ENCODE results near the gene LAPTM5. TPM values are rescaled to one million over a fixed set of nuclear protein-coding genes. Genes with fewer than 3 reads are reported as not detected.

Gene LAPTM5
- total RNA-seq, 4 donors from 2014 or later: 25.3 to 97.3 (median 46.4) TPM

DNA sequence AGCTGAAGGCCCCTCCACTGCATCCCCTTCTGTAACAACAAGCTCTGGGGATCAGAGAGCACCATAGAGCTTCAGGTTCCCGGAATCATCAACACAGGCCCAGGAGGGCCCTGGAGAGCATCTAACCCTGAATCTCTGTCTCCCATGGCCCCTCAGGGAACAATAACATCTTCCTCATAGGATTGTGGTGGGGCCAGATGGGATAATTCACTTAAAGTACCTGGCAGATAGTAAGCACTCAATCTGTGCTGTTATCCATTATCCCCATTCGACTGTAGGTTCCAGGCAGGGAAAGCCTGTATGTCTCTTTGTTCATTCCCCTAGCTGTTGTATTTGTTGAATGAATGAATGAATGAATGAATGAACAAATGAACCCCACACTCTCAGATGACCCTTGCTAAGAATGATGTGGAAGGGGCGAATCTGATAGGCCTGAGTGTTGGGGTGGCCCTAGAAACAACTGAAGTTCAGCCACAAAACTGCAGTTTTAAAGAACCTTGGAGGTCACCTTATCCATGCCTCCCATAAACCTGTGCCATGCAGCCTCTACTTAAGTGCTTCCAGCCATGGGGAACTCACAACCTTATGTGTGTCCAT lies 14.5 kb downstream of the LAPTM5 start:
- Histone ChIP-seq H3K36me3 (no peaks in the 10 kb centered on the region), H3K9me3 (no peaks in the 10 kb centered on the region), H3K4me1 (no peaks in the 10 kb centered on the region), H3K27me3 (no peaks in the 10 kb centered on the region), H3K4me3 (replicated peaks in 1 of 3) (no peak overlapping the region), H3K27ac (peak overlapping the region in 1 of 3 donors; percentile 28)
- intact Hi-C loops (cut with DNase I): no loop called here
- DNase-seq: no peak
- WGBS, 2 donors: 89 to 95% methylated on average over 3 of the region's 3 CpGs
- TF ChIP-seq, protein P1, sequence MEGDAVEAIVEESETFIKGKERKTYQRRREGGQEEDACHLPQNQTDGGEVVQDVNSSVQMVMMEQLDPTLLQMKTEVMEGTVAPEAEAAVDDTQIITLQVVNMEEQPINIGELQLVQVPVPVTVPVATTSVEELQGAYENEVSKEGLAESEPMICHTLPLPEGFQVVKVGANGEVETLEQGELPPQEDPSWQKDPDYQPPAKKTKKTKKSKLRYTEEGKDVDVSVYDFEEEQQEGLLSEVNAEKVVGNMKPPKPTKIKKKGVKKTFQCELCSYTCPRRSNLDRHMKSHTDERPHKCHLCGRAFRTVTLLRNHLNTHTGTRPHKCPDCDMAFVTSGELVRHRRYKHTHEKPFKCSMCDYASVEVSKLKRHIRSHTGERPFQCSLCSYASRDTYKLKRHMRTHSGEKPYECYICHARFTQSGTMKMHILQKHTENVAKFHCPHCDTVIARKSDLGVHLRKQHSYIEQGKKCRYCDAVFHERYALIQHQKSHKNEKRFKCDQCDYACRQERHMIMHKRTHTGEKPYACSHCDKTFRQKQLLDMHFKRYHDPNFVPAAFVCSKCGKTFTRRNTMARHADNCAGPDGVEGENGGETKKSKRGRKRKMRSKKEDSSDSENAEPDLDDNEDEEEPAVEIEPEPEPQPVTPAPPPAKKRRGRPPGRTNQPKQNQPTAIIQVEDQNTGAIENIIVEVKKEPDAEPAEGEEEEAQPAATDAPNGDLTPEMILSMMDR (IDR thresholded peaks at IDR 0.05): no peak
- no peak for TF ChIP-seq POLR2A (IDR thresholded peaks at IDR 0.05)

DNA sequence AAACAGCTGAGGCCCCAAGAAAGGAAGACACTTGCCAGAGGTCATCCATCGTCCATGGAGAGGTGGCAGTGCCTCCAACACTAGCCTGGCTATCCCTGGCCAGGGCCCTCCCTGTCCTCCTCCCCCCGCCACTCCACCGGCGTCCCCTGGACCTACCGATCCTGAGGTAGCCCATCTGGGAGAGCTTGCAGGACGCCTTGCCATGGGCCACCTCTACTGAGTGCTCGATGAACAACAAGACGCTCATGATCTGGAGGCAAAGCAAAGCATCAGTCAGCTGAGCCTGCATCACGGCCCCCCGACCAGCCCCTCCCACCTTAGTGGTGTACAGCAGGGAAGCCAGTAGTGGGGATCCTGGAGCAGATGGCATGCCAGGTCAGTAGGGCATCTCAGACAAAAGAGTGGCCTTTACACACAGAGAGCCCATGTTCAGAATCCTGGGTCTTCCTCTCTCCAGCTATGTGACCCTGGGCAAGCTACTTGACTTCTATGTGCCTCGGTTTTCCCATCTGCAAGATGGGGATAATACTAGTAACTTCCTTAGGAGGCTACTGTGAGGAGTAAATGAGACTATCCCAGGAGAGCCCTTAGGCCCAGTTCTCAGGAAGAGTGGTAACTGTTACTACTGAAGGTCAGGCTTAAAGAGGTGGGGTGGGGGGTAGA lies 15.1 kb downstream of the LAPTM5 start:
- Histone ChIP-seq H3K27me3 (no peaks in the 10 kb centered on the region), H3K36me3 (no peaks in the 10 kb centered on the region), H3K4me1 (no peaks in the 10 kb centered on the region), H3K4me3 (replicated peaks in 1 of 3) (no peak overlapping the region), H3K27ac (no peak overlapping the region), H3K9me3 (no peaks in the 10 kb centered on the region)
- 90 to 91% methylated on average over 10 to 11 of the region's 11 CpGs for WGBS, 2 donors
- intact Hi-C loops (cut with DNase I): no loop called here
- no peak for TF ChIP-seq POLR2A (IDR thresholded peaks at IDR 0.05)
- TF ChIP-seq, protein P1 (IDR thresholded peaks at IDR 0.05): no peak
- DNase-seq: no peak

DNA sequence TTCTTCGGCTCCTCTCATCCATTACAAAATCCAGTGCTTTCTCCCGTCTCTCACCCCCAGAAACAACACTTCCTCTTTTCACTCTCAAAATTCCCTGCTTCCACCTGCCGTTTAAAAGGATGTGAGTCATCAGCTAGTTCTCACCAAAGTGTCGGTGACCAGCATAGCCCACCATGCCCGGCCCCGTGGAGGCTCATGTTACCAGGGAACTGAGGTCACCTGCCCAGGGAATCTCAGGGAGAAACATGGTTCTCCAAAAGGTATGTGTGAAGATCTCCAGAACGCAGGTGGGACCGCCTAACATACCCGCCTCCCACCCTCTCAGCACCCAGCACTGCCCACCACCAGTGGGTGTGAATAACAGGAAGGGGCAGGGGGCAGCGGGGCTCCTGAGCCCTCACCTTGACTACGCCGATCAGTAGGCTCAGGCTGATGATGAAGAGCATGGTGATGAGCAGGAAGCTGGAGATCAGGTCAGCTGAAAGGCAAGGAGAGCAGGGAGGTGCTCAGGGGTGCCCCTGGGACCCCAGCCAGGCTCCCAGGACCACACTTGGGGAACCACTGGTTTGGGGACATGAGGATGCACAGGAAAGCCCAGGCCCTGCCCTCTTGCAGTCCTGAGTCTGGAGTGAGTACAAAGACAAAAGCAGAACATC lies 16.2 kb downstream of the LAPTM5 start:
- H3K27ac ChIP-seq: no peak overlapping the region
- H3K36me3 ChIP-seq: no peaks in the 10 kb centered on the region

DNA sequence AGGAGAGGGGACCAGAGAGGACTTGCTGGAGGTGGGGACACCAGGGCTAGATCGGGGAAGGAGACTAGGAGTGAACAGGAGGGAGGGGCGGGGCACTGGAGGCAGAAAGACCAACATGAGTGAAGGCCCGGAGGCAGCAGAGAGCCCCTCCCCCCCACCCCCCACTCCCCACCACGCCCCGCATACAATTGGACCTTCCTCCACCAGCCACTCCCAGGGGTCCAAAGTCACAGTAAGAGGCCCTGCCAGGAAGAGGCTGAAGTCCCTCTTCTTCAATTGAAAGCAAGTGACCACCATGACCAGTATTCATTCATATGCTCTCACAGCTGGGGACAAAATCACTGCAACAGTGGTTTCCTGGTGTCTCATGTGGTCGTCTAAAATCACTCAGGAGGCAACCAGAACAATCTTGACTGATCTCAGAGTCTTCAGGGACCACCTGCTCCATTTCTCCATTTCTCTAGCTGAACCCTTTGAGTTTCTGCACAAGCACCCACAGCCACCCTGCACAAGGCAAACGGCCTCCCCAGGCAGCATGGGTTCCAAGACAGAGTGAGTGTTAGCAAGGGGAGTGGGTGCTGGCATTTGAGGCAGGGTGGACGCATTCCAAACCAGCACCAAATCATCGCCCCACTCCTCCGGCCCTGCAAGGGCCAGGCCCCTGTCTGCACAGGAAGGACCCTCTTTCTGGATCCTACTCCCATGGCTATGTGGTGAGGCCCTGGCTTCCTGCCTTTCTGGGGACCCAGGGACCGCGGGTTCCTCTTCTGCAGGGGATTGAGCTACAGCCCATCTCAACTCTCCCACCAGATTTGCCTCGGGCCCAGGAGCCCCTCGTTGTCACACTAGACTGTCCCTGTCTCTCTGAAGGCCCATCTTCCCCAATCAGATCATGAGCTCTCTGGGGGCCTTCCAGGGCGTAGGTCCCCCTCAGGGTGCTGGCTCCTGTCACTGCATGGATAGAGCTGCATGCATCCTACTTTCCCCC lies 17.0 kb downstream of the LAPTM5 start:
- TF ChIP-seq, protein P1 (IDR thresholded peaks at IDR 0.05): no peak
- no peak for TF ChIP-seq POLR2A (IDR thresholded peaks at IDR 0.05)
- H3K4me3 ChIP-seq (replicated peaks in 1 of 3): no peak overlapping the region
- no peaks in the 10 kb centered on the region for H3K27me3 ChIP-seq
- H3K27ac ChIP-seq: no peak overlapping the region
- intact Hi-C loops (cut with DNase I): no loop called here
- H3K9me3 ChIP-seq: no peaks in the 10 kb centered on the region
- H3K36me3 ChIP-seq: no peaks in the 10 kb centered on the region
- H3K4me1 ChIP-seq: peaks cover 6 to 7% of the 10 kb centered on the region in 2 donors
- no peak for DNase-seq
- WGBS, 2 donors: 77 to 84% methylated on average over 12 to 15 of the region's 15 CpGs

More for the DNA sequence above, 16.2 kb downstream of the LAPTM5 start:
- Histone ChIP-seq H3K9me3 (no peaks in the 10 kb centered on the region), H3K27me3 (no peaks in the 10 kb centered on the region), H3K4me3 (replicated peaks in 1 of 3) (no peak overlapping the region), H3K4me1 (no peaks in the 10 kb centered on the region)
- intact Hi-C loops (cut with DNase I): no loop called here
- no peak for TF ChIP-seq POLR2A (IDR thresholded peaks at IDR 0.05)
- TF ChIP-seq, protein P1 (IDR thresholded peaks at IDR 0.05): no peak
- DNase-seq: no peak
- WGBS, 2 donors: 64 to 70% methylated on average over 10 to 12 of the region's 12 CpGs

Measured in thyroid gland (tissue), 4 donors.